Stimulated activated memory B cell treated with anti-CD40 and anti-IgM and Interleukin-4, amounts not matched to agents 10 μg/mL and 1 μg/mL and 100 μg/mL, for 72 hours (primary cell): Measurements from ENCODE around the gene TMEM184A.

Experiments used
- ATAC-seq: fragments of 150-1000 bp; cut with Tn5 transposase; 2 replicates; pipeline ENCODE4 v1.10.0; 2021
- H3K27ac Mint-ChIP-seq: one replicate; pipeline ENCODE4 v1.8.0; 2022; ENCODE audit warnings: mild to moderate bottlenecking, mixed read lengths
- H3K27me3 Mint-ChIP-seq: one replicate; pipeline ENCODE4 v1.8.0; 2022; ENCODE audit warnings: mixed read lengths
- H3K36me3 Mint-ChIP-seq: one replicate; pipeline ENCODE4 v1.8.0; 2022; ENCODE audit warnings: mixed read lengths
- H3K4me1 Mint-ChIP-seq: one replicate; pipeline ENCODE4 v1.8.0; 2022; ENCODE audit warnings: mixed read lengths
- H3K4me3 Mint-ChIP-seq: one replicate; pipeline ENCODE4 v1.8.0; 2022; ENCODE audit warnings: mild to moderate bottlenecking, moderate library complexity, mixed read lengths
- H3K9me3 Mint-ChIP-seq: one replicate; pipeline ENCODE4 v1.8.0; 2022; ENCODE audit warnings: mixed read lengths

The TMEM184A gene

DNA sequence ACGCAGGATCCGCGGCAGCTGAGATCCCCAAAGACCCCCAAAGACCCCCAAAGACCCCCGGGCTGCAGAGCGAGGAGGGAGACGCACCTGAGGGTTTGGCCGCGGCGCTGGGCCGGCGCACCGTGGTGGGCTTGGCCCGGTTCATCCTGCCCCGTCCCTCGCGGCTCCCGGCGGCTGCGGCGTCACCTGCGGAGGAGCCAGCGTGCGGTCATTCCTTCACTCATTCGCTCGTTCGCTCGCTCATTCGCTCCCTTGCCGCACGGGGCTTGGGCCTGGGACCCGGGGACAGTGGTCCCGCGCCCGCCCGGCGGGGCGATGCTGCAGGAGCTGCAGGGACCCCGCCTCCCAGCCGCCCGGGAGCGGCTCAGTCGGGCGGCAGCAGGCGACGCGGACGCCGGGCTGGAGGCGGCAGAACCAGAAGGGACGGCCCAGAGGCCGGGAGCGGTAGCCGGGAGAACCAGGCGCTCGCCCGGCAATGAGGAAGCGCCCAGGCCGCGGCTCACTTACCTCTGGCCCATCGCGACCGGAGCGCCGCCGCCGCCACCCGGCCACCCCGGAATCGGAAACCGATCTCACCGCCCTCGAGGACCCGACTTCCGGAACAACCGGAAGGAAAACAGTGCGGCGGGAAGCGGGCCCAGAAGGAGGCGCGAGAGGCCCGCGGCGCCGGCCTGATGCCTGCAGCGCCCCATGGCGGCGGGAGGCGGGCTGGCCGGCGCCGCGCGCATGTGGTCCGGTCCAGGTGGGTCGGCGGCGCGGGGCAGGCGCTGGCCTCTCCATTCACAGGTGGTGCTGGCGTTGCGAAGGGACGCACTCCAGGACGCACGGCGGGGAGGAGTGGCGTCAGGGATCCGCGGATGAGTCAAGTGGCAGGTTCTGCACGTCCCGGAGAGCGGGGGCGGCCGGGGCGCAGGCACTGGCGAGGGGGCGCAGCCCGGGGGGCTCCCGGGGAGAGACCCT is 51.9 kb downstream of the TMEM184A start, which contains the start of gene INTS1:
INTS1 (minus strand) TSS at position 574 of the 960 bp plus-strand sequence; CDS start at position 145, 429 bp downstream.
- peak within 1 kb of the TSS; percentile 88 for H3K4me3 Mint-ChIP-seq
- peak within 1 kb of the TSS; percentile 67 for H3K27ac Mint-ChIP-seq
- peaks cover 32% of the 10 kb centered on the region for H3K36me3 Mint-ChIP-seq
- H3K9me3 Mint-ChIP-seq, result no peaks in the 10 kb centered on the region
- no peaks in the 10 kb centered on the region for H3K27me3 Mint-ChIP-seq
- H3K4me1 Mint-ChIP-seq, result peaks cover 49% of the 10 kb centered on the region
- peak; percentile 91 for ATAC-seq

DNA sequence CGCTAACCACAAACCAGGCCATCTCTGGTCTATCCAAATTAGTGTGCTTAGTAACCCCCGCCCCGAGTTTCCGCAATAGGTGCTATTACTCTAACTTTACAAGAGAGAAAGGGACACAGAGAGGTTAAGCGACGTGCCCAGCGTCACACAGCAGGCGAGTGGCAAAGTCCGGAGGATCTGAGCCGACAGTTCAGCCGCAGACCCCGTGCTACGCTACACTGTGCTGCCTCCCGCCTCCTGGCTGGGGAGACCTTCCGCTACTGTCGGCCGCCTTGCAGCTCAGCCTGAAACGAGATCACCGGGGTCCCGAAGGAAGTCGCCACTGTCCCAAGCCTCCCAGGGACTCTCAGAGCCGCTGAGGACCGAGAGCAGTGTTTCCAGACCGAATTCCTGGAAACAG is 52.6 kb downstream of the TMEM184A start:
- Mint-ChIP-seq H3K36me3 (peaks cover 32% of the 10 kb centered on the region), H3K9me3 (no peaks in the 10 kb centered on the region), H3K27ac (peak overlapping the region; percentile 62), H3K4me1 (peaks cover 49% of the 10 kb centered on the region), H3K27me3 (no peaks in the 10 kb centered on the region), H3K4me3 (peak overlapping the region; percentile 88)
- ATAC-seq, result no peak

DNA sequence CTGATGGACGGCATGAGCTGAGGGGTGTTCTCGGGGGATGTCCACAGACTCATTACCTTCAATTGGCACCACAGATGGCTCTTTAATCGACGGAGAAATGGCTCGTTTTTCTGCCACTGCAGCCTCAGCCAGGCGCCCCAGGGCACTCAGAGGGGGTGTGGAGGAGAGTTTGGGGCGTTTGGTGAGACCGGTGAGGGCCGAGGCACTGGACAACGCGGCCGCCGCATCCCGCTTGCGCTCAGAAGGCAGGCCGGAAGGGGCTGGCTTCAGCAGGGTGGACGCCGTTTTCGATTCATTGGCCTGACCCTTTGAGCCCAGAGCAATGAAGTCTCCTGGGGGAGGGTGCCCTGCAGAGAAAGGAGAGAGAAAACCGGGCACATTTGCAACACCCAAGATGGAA is 53.2 kb downstream of the TMEM184A start:
- H3K36me3 Mint-ChIP-seq, result peaks cover 36% of the 10 kb centered on the region
- H3K4me1 Mint-ChIP-seq, result peaks cover 49% of the 10 kb centered on the region
- H3K27ac Mint-ChIP-seq, result peak overlapping the region; percentile 62
- H3K27me3 Mint-ChIP-seq, result no peaks in the 10 kb centered on the region
- ATAC-seq, result no peak
- H3K9me3 Mint-ChIP-seq, result no peaks in the 10 kb centered on the region
- peak overlapping the region; percentile 88 for H3K4me3 Mint-ChIP-seq

DNA sequence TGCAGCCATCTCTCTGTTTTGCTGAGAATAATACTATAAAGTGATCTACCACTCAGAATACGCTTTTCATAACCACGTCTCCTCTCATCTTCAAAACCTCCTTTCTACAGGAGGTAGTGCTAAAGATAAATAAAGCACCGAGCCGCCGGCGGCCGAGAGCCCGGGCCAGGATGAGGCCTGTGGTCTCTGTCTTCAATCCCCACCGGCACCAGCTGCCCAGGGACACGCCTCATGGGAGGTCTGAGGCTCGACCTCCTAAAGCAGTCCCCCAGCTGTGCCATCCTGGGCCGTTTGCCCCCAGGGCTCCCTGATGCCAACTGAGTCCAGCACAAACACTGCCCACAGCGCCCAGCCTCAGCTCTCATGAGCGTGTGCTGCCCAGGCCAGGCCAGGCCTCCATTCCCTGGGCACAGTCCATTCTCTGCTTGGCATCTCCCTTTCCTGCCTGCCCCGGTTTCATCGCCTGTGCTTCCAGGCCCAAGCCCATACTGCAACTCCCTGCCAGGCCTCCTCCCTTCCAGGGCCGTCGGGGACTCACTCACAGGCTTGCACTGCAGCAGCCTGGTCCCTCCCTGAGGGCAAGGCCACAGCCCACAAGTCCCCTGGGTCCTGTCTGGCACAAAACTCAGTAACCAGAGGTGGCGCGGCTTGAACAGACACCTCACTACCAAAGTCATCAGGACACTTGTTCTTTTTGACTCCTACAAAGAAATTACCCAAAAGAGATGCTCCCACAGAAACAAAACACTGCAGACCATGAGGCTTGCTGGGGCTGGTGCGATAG is 54.3 kb downstream of the TMEM184A start:
- Mint-ChIP-seq H3K4me1 (peaks cover 43% of the 10 kb centered on the region), H3K9me3 (no peaks in the 10 kb centered on the region), H3K27me3 (no peaks in the 10 kb centered on the region), H3K27ac (no peak overlapping the region), H3K4me3 (peak overlapping the region; percentile 88), H3K36me3 (peaks cover 47% of the 10 kb centered on the region)
- no peak for ATAC-seq

DNA sequence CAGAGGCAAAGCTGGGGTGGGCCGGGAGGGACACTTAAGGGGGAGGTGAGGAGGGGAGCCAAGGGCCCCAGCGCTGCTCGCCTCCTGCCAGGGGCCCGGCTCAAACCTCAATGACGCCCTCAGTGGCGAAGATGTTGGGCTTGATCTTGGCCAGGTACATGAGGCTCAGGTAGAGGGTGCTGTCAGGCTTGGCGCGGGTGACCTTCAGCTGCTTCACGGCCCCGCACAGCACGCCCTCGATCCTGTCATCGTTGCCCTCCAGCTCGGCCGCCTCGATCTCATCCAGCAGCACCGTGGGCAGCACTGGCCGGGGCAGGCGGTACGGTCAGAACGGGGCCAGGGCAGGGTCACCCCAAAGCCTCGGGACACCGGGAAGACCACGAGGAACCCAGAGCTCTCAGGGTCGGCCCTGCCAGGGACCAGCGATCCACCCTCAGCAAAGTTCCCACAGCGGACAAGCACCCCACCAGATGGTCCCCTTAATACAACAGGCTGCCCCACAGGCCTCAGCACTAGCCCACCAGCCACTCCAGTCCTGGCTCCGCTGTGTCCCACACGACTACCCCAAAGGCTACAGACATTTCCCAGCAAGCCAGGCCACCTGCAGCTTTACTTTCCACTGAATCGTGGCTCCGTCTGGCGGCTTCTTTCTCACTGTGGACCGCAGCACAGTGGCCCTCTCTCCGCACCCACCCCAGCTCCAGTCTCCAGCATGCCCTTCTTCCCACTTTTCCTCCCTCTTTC is 55.8 kb downstream of the TMEM184A start:
- H3K4me3 Mint-ChIP-seq, result no peak overlapping the region
- peaks cover 49% of the 10 kb centered on the region for H3K36me3 Mint-ChIP-seq
- H3K9me3 Mint-ChIP-seq, result no peaks in the 10 kb centered on the region
- no peaks in the 10 kb centered on the region for H3K27me3 Mint-ChIP-seq
- peaks cover 29% of the 10 kb centered on the region for H3K4me1 Mint-ChIP-seq
- no peak overlapping the region for H3K27ac Mint-ChIP-seq
- no peak for ATAC-seq

DNA sequence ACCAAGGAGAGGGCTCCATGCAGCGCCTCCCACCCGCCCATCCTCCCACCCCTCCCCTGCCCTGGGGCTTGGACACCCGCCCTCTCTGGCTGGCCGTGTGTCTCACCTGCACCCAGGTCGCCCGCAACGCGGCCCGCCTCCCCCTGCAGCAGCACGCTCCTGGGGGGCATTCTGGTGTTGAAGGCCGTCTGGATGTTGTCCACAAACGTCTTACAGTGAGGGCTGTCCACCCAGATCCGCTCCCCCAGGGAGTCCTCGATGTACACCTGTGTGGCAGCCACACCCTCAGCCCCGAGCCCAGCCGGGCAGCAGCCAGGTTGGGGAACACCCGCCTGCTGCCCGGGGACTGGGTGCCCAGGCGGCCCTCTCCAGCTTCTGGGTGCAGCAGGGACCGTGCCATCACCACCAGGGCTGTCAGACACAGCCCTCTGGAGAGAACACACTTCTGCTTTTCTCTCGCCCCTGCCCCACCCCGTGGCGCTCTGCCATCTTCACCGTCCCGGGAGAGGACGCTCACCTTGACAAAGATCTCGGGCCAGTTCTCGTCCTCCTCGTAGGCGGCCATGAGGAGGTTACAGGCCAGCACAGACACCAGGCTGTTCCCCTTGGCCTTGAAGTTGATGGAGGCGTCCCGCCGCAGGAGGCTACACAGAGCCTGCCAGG is 56.5 kb downstream of the TMEM184A start:
- Mint-ChIP-seq H3K9me3 (no peaks in the 10 kb centered on the region), H3K27me3 (no peaks in the 10 kb centered on the region), H3K36me3 (peaks cover 49% of the 10 kb centered on the region), H3K4me3 (no peak overlapping the region), H3K4me1 (peaks cover 29% of the 10 kb centered on the region), H3K27ac (no peak overlapping the region)
- ATAC-seq, result no peak

DNA sequence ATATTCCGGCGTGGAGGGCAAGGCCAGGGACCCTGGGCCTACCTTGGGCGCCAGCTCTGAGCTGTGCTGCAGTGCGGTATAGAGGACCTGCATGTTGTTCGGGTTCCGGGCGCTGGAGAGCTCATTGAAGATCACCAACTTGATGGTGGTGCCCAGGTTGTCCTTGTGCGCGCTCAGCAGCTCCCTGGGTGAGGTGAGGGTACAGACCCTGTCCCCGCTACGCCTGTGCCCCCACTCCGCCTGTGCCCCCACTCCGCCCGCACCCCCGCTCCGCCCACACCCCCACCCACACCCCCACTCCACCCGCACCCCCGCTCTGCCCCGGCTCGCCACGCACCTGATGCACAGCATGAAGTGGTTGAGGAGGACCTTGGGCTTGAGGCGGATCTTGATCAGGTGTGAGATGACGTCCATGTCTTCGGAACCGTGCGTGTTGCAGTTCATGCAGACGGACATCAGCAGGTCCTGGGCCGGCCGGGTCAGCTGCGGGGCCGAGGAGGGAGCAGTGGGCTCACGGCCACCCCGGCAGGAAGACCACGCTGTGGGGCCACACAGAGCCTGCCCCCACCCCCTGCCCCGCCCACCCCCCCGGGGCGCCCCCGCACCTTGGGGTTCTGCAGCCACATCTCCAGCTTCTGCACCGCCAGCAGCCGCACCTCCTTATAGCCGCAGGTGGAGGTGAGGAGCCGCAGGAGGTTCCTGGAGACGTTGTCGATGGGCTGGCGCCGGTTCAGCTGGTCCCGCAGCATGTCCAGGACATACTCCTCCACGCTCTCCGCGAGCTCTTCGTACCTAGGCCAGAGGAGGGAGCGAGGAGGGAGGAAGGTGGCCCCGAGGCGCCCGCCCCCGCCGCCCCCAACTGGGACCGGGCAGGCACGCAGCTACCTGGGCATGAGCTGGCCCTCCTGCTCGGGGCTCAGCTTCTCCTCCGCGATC is 57.4 kb downstream of the TMEM184A start:
- Mint-ChIP-seq H3K27ac (no peak overlapping the region), H3K36me3 (peaks cover 49% of the 10 kb centered on the region)

DNA sequence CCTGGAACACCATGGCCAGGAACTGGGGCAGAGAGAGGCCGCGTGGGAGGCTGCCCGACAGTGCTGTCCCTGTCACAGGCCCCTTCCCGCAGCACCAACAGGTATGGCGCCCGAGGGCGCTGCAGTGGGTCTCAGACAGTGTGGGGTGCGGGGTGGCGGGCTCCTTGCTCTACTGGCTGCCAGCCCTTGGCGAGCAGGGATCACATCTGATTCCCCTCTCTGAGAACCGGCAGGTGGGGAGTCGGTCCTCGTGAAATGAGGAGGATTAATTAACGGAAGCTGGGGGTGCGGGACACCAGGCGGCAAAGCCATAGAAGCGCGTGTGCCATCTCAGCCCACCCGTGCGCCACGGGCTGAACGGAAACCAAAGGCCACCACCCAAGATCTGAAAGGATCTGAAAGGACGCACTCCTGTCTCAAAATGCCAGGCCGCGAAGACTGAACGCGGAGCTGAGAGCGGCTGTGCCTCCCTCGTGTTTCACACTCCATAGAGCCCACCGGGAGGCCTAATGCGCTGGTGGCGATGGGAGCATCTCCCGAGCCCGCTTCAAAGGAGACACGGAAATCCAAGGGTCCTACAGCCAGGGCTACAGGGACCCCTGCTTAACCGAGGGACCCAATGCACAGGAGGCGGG is 58.6 kb downstream of the TMEM184A start:
- H3K9me3 Mint-ChIP-seq, result no peaks in the 10 kb centered on the region

More for the DNA sequence above, 57.4 kb downstream of the TMEM184A start:
- Mint-ChIP-seq H3K9me3 (no peaks in the 10 kb centered on the region), H3K4me1 (peaks cover 29% of the 10 kb centered on the region), H3K27me3 (no peaks in the 10 kb centered on the region), H3K4me3 (no peak overlapping the region)
- ATAC-seq, result no peak

DNA sequence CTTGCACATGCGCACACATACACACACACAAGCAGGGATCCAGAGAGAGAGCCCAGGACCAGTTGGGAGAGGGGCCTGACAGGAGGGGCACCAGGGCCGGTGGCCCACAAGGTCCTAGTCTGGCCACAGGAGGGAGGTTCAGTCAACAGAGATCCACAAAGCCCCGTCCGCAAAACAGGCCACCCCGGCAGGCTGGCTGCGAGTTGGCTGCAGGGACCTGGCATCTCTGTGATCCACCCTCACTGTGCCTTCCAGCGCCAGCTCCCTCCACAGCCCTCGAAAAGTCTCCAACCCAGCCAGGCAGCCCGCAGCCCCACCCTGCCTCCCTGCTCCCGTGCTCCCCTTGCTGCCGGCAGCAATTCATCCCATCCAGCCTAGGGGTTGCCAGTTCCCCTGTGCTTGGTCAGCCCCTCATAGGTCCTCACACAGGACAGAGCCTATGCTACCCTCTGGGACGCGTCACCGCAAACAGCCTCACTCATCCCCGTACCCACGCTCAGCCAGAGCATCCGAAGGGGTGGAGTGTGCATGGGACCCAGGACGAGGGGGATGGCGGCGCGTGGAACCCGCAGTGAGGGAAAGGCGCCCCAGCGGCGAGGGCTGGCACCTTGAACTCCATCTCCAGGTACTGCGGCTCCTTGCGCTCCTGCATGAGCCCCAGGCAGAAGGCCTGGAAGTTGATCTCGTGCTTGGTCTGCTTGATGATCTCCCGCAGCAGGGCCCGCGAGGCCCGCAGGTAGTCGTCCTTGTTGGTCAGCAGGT is 59.3 kb downstream of the TMEM184A start:
- Mint-ChIP-seq H3K27ac (no peak overlapping the region), H3K36me3 (peaks cover 46% of the 10 kb centered on the region), H3K27me3 (no peaks in the 10 kb centered on the region), H3K9me3 (no peaks in the 10 kb centered on the region), H3K4me3 (no peak overlapping the region), H3K4me1 (peaks cover 12% of the 10 kb centered on the region)
- no peak for ATAC-seq

More for the DNA sequence above, 58.6 kb downstream of the TMEM184A start:
- H3K27ac Mint-ChIP-seq, result no peak overlapping the region
- H3K4me3 Mint-ChIP-seq, result no peak overlapping the region
- H3K27me3 Mint-ChIP-seq, result no peaks in the 10 kb centered on the region
- ATAC-seq, result no peak
- peaks cover 46% of the 10 kb centered on the region for H3K36me3 Mint-ChIP-seq
- H3K4me1 Mint-ChIP-seq, result peaks cover 19% of the 10 kb centered on the region

DNA sequence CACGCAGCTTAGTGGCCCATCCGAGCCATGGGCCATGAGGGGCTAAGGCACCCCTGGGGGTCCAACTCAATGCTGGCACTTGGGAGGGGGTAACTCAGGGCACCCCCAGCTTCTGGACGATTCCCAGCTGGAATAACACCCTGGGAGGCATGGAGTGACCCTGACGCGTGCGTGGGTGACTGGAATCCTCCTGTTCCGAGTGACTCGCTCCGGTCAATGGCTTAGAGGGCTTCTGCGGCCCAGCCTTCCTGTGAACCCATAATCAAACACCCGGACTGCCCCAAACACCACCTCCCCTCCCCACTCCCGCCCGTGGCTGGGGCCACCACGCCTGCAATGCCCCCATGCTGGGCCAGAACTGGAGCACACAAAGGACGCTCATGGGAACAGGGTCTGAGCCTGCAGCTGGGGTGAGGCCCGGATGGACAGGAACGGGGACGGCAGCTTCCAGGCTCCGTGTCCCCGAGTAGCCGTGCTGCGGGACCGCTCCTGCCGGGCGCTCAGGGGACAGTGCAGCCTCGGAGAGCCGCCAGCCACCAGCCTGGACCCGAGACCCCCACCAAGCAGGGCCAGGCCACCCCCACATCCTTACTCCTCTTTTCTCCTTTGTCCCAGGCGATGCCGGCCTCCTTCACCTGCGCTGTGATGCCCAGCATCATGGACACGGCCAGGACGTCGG is 60.3 kb downstream of the TMEM184A start:
- Mint-ChIP-seq H3K4me1 (peaks cover 5% of the 10 kb centered on the region), H3K27me3 (no peaks in the 10 kb centered on the region), H3K36me3 (peaks cover 49% of the 10 kb centered on the region), H3K4me3 (no peak overlapping the region), H3K27ac (no peak overlapping the region), H3K9me3 (no peaks in the 10 kb centered on the region)
- ATAC-seq, result no peak

DNA sequence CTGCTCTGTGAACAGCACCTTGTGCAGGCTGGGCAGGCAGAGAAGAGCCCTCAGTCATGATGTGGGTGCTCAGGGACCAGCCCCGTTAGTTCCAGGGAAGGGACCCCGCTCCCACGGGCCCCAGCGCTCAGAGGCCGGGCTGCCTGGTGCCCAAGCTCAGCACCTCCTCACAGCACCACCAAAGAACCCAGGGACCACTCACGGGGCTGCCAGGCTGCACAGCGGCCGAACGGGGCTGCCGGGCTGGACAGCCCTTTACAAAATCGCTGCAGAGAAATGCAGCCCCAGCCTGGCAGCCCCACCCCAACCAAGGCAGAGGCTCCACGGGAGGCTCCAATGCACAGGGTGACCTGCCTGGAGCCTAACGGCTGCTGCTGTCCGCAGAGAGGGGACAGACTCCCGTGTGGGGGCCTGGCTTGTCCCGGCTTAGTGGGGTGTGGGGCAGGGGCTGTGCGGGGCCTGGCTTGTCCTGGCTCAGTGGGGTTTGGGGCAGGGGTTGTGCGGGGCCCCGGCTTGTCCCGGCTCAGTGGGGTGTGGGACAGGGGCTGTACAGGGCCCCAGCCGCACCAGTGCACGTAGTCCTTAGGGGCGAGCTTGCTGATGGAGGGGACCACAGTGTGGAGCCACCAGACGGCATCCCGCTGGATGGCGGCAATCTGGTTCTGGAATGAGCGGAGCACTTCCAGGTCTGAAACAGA is 61.0 kb downstream of the TMEM184A start:
- H3K9me3 Mint-ChIP-seq, result no peaks in the 10 kb centered on the region

DNA sequence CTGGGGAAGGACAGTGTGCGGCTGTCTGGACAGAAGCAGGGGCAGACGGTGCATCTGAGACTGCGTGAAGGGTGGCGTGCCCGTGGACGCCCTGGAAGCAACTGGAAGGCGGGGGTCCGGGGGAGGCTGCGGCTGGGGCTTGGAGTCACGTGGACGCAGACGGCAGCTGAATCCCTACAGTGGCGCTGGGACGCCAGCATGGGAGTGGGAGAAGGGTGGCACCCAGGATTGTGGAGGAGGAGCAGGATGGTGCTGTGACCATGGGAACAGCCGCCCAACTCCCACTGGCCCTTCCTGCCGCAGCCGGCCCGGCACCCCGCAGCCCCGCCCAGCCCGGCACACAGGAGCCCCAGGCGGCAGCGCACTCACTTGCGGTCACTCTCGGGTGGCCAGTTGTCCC is 61.6 kb downstream of the TMEM184A start:
- no peaks in the 10 kb centered on the region for H3K27me3 Mint-ChIP-seq
- no peaks in the 10 kb centered on the region for H3K9me3 Mint-ChIP-seq
- ATAC-seq, result no peak
- H3K36me3 Mint-ChIP-seq, result peaks cover 49% of the 10 kb centered on the region
- no peak overlapping the region for H3K4me3 Mint-ChIP-seq
- H3K27ac Mint-ChIP-seq, result no peak overlapping the region
- no peaks in the 10 kb centered on the region for H3K4me1 Mint-ChIP-seq

More for the DNA sequence above, 61.0 kb downstream of the TMEM184A start:
- Mint-ChIP-seq H3K36me3 (peaks cover 49% of the 10 kb centered on the region), H3K4me3 (no peak overlapping the region), H3K27ac (no peak overlapping the region), H3K4me1 (no peaks in the 10 kb centered on the region), H3K27me3 (no peaks in the 10 kb centered on the region)
- ATAC-seq, result no peak
